Type B pancreatic cell (in vitro differentiated cells): ENCODE data around the gene LCE2B. TPM values are rescaled to one million over a fixed set of nuclear protein-coding genes. Genes with fewer than 3 reads are reported as not detected.

Experiments
- total RNA-seq: library from RNA; stranded (reverse); gene quantifications from 2 replicates; pipeline ENCODE4 v1.2.1, GENCODE V29; 2021; ENCODE audit warnings: low replicate concordance

The LCE2B gene
- total RNA-seq, 1 donor from 2014 or later: not detected

Other genes with a start within 250 kb of the LCE2B start
- gene LCE5A, start 175.3 kb upstream of the LCE2B start, total RNA-seq: not detected in 2 replicates
- not detected in 2 replicates for gene CRCT1, start 171.6 kb upstream of the LCE2B start, total RNA-seq
- gene LCE3E, start 119.3 kb upstream of the LCE2B start, total RNA-seq: not detected in 2 replicates
- gene LCE3D, start 105.6 kb upstream of the LCE2B start, total RNA-seq: not detected in 2 replicates
- not detected in 2 replicates for gene LCE3C, start 85.9 kb upstream of the LCE2B start, total RNA-seq
- not detected in 2 replicates for gene LCE3B, start 72.3 kb upstream of the LCE2B start, total RNA-seq
- not detected in 2 replicates for gene LCE3A, start 63.0 kb upstream of the LCE2B start, total RNA-seq
- gene LCE2D, start 22.7 kb upstream of the LCE2B start, total RNA-seq: not detected in 2 replicates
- gene LCE2C, start 10.8 kb upstream of the LCE2B start, total RNA-seq: not detected in 2 replicates
- gene LCE2A, start 12.2 kb downstream of the LCE2B start, total RNA-seq: not detected in 2 replicates
- gene LCE4A, start 22.0 kb downstream of the LCE2B start, total RNA-seq: not detected in 2 replicates
- not detected in 2 replicates for gene KPRP, start 71.9 kb downstream of the LCE2B start, total RNA-seq
- not detected in 2 replicates for gene LCE1F, start 89.0 kb downstream of the LCE2B start, total RNA-seq
- not detected in 2 replicates for gene LCE1E, start 100.1 kb downstream of the LCE2B start, total RNA-seq
- gene LCE1D, start 110.6 kb downstream of the LCE2B start, total RNA-seq: not detected in 2 replicates
- not detected in 2 replicates for gene LCE1C, start 120.5 kb downstream of the LCE2B start, total RNA-seq
- gene LCE1B, start 125.8 kb downstream of the LCE2B start, total RNA-seq: not detected in 2 replicates
- gene LCE1A, start 141.3 kb downstream of the LCE2B start, total RNA-seq: not detected in 2 replicates
- not detected in 2 replicates for gene LCE6A, start 156.7 kb downstream of the LCE2B start, total RNA-seq
- not detected in 2 replicates for gene LCE7A, start 173.9 kb downstream of the LCE2B start, total RNA-seq
- gene SMCP, start 192.2 kb downstream of the LCE2B start, total RNA-seq: not detected in 2 replicates
- 10.9 and 19.3 TPM in 2 replicates for gene IVL, start 222.4 kb downstream of the LCE2B start, total RNA-seq